Natural killer cell (primary cell): ENCODE measurements around the gene ENGASE. TPM values are rescaled to one million over a fixed set of nuclear protein-coding genes. Genes with fewer than 3 reads are reported as not detected.
A peak's percentile ranks its signal among the peaks of the same experiment; 100 is the strongest.

Experiments
- ATAC-seq, 3 donors: fragments of 150-1000 bp in 2 of 3; fragments of 200-7000 bp in 1 of 3; cut with Tn5 transposase; 1 replicate in 1 of 3; 2 replicates in 2 of 3; pipeline ENCODE4 v1.10.0; 2021; ENCODE audit warnings: mild to moderate bottlenecking in 2 of 3, moderate library complexity in 2 of 3
- DNase-seq, 2 donors: peaks; one replicate each; pipeline versions ENCODE4 v3.0.0 to v3.0.0-alpha.2; 2013 to 2021; ENCODE audit warnings: mixed read lengths in 1 of 2
- H3K27ac ChIP-seq: one replicate; pipeline ENCODE4 v1.5.1; 2013; ENCODE audit warnings: mild to moderate bottlenecking, low read length
- H3K27me3 ChIP-seq: one replicate; pipeline ENCODE4 v1.6.1; 2013; ENCODE audit warnings: low read length; ENCODE audit not compliant: control insufficient read depth, insufficient read depth
- H3K36me3 ChIP-seq: one replicate; pipeline ENCODE4 v1.6.1; 2013; ENCODE audit warnings: low read length; ENCODE audit not compliant: control insufficient read depth, insufficient read depth
- H3K4me1 ChIP-seq: one replicate; pipeline ENCODE4 v1.6.1; 2013; ENCODE audit warnings: low read length; ENCODE audit not compliant: control insufficient read depth, insufficient read depth
- H3K4me3 ChIP-seq: one replicate; pipeline ENCODE4 v1.5.1; 2013; ENCODE audit warnings: low read length
- H3K9me3 ChIP-seq: one replicate; pipeline ENCODE4 v1.6.1; 2013; ENCODE audit warnings: low read length; ENCODE audit not compliant: control insufficient read depth, insufficient read depth
- H3K27ac Mint-ChIP-seq, 2 donors: one replicate each; pipeline ENCODE4 v1.8.0; 2022; ENCODE audit warnings: mild to moderate bottlenecking in 2 of 2, mixed read lengths in 2 of 2, moderate library complexity in 1 of 2
- H3K27me3 Mint-ChIP-seq, 2 donors: one replicate each; pipeline ENCODE4 v1.8.0; 2022; ENCODE audit warnings: low read depth in 2 of 2, mixed read lengths in 2 of 2
- H3K36me3 Mint-ChIP-seq: one replicate; pipeline ENCODE4 v1.8.0; 2022; ENCODE audit warnings: mixed read lengths
- H3K4me1 Mint-ChIP-seq, 2 donors: one replicate each; pipeline ENCODE4 v1.8.0; 2022; ENCODE audit warnings: mixed read lengths in 2 of 2
- H3K4me3 Mint-ChIP-seq: one replicate; pipeline ENCODE4 v1.8.0; 2022; ENCODE audit warnings: mild to moderate bottlenecking, moderate library complexity, mixed read lengths
- H3K9me3 Mint-ChIP-seq, 2 donors: one replicate each; pipeline ENCODE4 v1.8.0; 2022; ENCODE audit warnings: mixed read lengths in 2 of 2
- WGBS: methylation state at CpG from one replicate; pipeline ENCODE4 v1.1.7; 2013; ENCODE audit warnings: missing lambda C conversion rate; ENCODE audit not compliant: insufficient coverage; 5-methylcytosine and 5-hydroxymethylcytosine counted together
- intact Hi-C: fragments of 100-400 bp; cut with micrococcal nuclease; formaldehyde crosslinking; loops from one replicate; pipeline ENCODE4 v1.14.2; 2022
- total RNA-seq, 4 donors: library from RNA; stranded (reverse); fragments of 120-200 nt in 1 of 4; gene quantifications; one replicate each; pipeline versions ENCODE4 v1.2.3 to v1.2.4, GENCODE V29; 2013 to 2022
- TF ChIP-seq, protein P1 (sequence below): fragments of 200-600 bp; IDR thresholded peaks from one replicate; pipeline ENCODE4 v1.8.0; 2022; ENCODE audit warnings: antibody characterized with exemption

Gene ENGASE
- total RNA-seq, 3 donors from 2014 or later (not counting 1 experiment from before 2014, with no cell fraction given) = 56.0 to 86.4 (median 56.9) TPM

DNA sequence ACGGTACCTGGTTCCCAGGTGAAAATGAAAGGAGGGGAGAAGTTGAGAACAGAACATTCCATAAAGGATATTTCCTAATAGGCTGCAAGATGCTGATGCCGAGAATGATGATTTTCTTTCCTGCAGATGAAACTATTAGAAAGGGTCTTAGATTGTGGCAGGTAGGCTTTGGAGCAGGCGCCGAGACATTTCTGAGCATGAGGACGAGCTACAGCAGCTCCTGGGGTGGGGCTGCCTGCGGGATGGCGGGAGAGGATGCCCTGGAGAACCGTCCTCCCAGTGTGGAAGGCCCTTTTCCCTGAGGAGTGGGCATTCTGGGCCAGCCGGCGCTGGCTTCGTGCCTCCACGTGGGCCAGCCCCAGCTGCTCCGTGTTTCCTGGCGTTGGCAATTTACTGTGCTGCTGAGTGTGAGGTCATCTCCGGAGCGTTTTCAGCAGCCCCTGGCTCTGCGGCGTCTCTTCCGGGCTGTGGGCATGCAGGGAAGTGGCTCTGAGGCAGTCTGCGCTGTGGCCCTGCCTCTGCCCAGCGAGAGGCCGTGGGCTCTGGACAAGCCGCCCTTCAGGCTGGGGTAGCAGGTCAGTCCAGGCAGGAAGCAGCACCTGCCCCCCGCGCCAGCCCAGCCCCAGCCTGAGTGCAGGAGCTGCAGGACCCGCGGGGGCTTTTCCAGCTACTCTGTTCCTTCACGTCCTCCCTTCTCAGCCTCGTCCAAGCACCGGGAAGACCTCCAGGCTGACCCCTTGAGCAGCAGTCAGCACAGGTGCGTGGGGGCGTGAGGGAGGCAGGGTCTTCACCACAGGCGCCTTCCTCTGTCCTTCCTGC, 12.2 kb downstream of the ENGASE start:
- TF ChIP-seq, protein P1, sequence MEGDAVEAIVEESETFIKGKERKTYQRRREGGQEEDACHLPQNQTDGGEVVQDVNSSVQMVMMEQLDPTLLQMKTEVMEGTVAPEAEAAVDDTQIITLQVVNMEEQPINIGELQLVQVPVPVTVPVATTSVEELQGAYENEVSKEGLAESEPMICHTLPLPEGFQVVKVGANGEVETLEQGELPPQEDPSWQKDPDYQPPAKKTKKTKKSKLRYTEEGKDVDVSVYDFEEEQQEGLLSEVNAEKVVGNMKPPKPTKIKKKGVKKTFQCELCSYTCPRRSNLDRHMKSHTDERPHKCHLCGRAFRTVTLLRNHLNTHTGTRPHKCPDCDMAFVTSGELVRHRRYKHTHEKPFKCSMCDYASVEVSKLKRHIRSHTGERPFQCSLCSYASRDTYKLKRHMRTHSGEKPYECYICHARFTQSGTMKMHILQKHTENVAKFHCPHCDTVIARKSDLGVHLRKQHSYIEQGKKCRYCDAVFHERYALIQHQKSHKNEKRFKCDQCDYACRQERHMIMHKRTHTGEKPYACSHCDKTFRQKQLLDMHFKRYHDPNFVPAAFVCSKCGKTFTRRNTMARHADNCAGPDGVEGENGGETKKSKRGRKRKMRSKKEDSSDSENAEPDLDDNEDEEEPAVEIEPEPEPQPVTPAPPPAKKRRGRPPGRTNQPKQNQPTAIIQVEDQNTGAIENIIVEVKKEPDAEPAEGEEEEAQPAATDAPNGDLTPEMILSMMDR = no peak
- H3K27me3 Mint-ChIP-seq = no peaks in the 10 kb centered on the region
- H3K9me3 ChIP-seq = no peaks in the 10 kb centered on the region
- DNase-seq = no peak
- no peak overlapping the region for H3K4me3 Mint-ChIP-seq
- intact Hi-C loops = loop anchor here (2.0 kb wide), 1 partner anchor 304 kb away; no protein-coding TSS in a partner anchor
- H3K27me3 ChIP-seq = no peaks in the 10 kb centered on the region
- H3K36me3 ChIP-seq = peaks cover 37% of the 10 kb centered on the region
- H3K27ac Mint-ChIP-seq = no peak overlapping the region
- H3K9me3 Mint-ChIP-seq = no peaks in the 10 kb centered on the region
- H3K36me3 Mint-ChIP-seq = no peaks in the 10 kb centered on the region
- no peak for ATAC-seq
- 89% methylated on average over 33 of the region's 33 CpGs for WGBS
- no peak overlapping the region for H3K27ac ChIP-seq
- H3K4me1 ChIP-seq = no peaks in the 10 kb centered on the region
- H3K4me1 Mint-ChIP-seq = peaks cover 0 to 2% of the 10 kb centered on the region in 2 donors
- no peak overlapping the region for H3K4me3 ChIP-seq

DNA sequence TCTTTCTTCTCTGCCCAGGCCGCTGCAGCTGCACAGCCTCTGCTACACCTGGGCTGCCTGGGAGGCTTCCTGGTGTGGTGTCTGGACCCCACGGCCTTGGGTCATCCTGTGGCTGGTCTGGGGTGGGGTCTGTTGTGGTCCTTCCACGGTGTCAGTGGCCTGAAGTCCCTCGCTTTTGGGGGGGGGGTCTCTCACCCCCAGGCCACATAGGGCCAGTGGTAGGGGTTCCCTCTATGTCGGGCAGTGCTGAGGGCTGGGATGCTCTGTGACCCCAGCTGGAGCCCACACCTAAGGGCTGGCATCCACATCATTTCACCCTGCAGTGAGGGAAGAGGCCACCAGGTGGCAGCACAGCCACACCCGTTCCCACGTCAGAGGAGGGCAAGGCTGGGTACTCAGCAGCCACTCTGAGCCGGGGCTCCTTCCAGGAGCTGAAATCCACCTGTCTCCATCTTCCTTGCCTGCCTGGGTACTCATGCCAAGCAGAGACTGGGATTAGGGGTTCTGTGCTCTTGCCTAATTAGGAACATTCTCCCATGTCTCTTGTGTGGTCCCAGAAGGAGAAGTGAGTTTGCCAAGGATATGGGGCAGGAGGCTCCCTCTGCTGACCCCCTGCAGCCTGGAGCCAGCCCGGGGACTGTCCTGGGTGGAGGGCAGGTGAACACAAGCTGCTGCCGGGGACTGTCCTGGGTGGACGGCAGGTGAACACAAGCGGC, 13.0 kb downstream of the ENGASE start:
- Histone ChIP-seq H3K9me3 (no peaks in the 10 kb centered on the region), H3K4me3 (no peak overlapping the region), H3K36me3 (peaks cover 31% of the 10 kb centered on the region), H3K4me1 (peaks cover under 1% of the 10 kb centered on the region), H3K27ac (no peak overlapping the region), H3K27me3 (no peaks in the 10 kb centered on the region)
- TF ChIP-seq, protein P1 = peak; percentile 66
- Mint-ChIP-seq H3K4me1 (peaks cover 6 to 7% of the 10 kb centered on the region in 2 donors), H3K27me3 (peaks cover 0 to 4% of the 10 kb centered on the region in 2 donors), H3K9me3 (no peaks in the 10 kb centered on the region), H3K27ac (no peak overlapping the region), H3K36me3 (no peaks in the 10 kb centered on the region), H3K4me3 (no peak overlapping the region)
- peak; percentile 85 to 87 (median 86) for ATAC-seq
- intact Hi-C loops = loop anchor here (2.0 kb wide), 1 partner anchor 303 kb away; no protein-coding TSS in a partner anchor
- 47% methylated on average over 12 of the region's 12 CpGs for WGBS
- DNase-seq = peak; percentile 64 to 85

DNA sequence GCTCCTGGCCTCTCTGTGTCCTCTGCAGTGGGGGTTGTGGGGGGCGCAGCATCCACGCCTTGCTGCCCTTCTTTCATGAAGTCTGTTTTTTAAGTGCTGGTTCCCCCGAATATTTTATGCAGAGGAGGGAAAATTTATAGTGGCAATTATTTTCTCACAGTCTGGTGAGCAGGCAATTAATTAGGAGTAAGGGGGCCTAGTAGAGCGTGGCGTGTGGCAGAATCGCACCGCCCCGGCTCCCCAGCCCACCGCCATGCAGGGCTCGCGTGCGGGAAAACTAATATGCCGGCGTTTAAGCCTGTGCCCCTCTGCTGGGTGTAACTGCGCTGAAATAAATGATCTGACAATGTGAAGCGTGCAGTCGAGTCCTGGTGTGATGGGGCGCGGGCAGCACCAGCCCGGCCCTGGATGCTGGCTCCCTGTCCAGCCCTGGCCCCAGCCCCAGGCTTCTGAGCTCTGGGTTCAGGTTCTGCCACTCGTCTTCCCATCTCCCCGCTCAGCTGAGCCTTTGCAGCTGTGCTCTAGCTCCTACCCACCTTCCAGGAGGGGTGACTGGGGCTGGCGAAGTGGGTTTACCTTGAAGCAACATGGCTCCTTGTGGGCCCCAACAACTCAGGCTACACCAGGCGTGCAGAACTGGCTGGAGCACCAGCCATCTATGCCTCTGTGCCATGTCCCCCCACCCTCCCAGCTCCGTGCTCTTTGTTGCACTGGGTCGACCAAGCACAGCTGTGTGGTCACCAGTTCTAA, 13.8 kb downstream of the ENGASE start:
- 96% methylated on average over 26 of the region's 26 CpGs for WGBS
- TF ChIP-seq, protein P1 = no peak
- H3K27me3 Mint-ChIP-seq = peaks cover 0 to 4% of the 10 kb centered on the region in 2 donors
- H3K27me3 ChIP-seq = no peaks in the 10 kb centered on the region
- peaks cover 12 to 15% of the 10 kb centered on the region in 2 donors for H3K4me1 Mint-ChIP-seq
- no peaks in the 10 kb centered on the region for H3K9me3 ChIP-seq
- peaks cover 8% of the 10 kb centered on the region for H3K4me1 ChIP-seq
- peaks cover 28% of the 10 kb centered on the region for H3K36me3 ChIP-seq
- H3K36me3 Mint-ChIP-seq = no peaks in the 10 kb centered on the region
- no peaks in the 10 kb centered on the region for H3K9me3 Mint-ChIP-seq
- intact Hi-C loops = no loop called here
- no peak for DNase-seq
- no peak overlapping the region for H3K27ac ChIP-seq
- no peak overlapping the region for H3K27ac Mint-ChIP-seq
- H3K4me3 ChIP-seq = no peak overlapping the region
- no peak for ATAC-seq
- no peak overlapping the region for H3K4me3 Mint-ChIP-seq
